KMS-11 (cell line): Measurements from ENCODE around the gene CLINT1.

Experiments used
- H2AFZ ChIP-seq: fragments of 200-600 bp; sonication (generic); 2 replicates; pipeline ENCODE4 v1.6.1; 2016; ENCODE audit warnings: antibody characterized with exemption, mixed run types, low read depth
- H3K27ac ChIP-seq: fragments of 200-600 bp; sonication (generic); 2 replicates; pipeline ENCODE4 v1.6.1; 2016; ENCODE audit warnings: mild to moderate bottlenecking, mixed run types
- H3K27me3 ChIP-seq: fragments of 200-600 bp; sonication (generic); 2 replicates; pipeline ENCODE4 v1.6.1; 2017; ENCODE audit warnings: mild to moderate bottlenecking, low read depth, mixed run types, moderate library complexity; ENCODE audit not compliant: insufficient read depth
- H3K36me3 ChIP-seq: fragments of 200-600 bp; sonication (generic); 2 replicates; pipeline ENCODE4 v1.6.1; 2017; ENCODE audit warnings: mild to moderate bottlenecking, mixed run types; ENCODE audit not compliant: insufficient read depth
- H3K4me1 ChIP-seq: fragments of 200-600 bp; sonication (generic); 2 replicates; pipeline ENCODE4 v1.6.1; 2016; ENCODE audit warnings: mild to moderate bottlenecking, low read depth, mixed run types; ENCODE audit not compliant: poor library complexity, severe bottlenecking
- H3K4me2 ChIP-seq: fragments of 200-600 bp; sonication (generic); 2 replicates; pipeline ENCODE4 v1.7.0; 2016; ENCODE audit warnings: mild to moderate bottlenecking, mixed run types
- H3K4me3 ChIP-seq: fragments of 200-600 bp; sonication (generic); IDR thresholded peaks from 2 replicates; pipeline ENCODE4 v1.6.1; 2017; ENCODE audit warnings: low read depth, low read length, mixed read lengths; ENCODE audit not compliant: insufficient read depth
- H3K79me2 ChIP-seq: fragments of 200-600 bp; sonication (generic); 2 replicates; pipeline ENCODE4 v1.6.1; 2016; ENCODE audit warnings: low read depth, mixed run types; ENCODE audit not compliant: insufficient read depth
- H3K9ac ChIP-seq: fragments of 200-600 bp; sonication (generic); 2 replicates; pipeline ENCODE4 v1.6.1; 2016; ENCODE audit warnings: mild to moderate bottlenecking, mixed run types
- H4K20me1 ChIP-seq: fragments of 200-600 bp; sonication (generic); 2 replicates; pipeline ENCODE4 v1.6.1; 2016; ENCODE audit warnings: mild to moderate bottlenecking, mixed run types; ENCODE audit not compliant: insufficient read depth
- TF ChIP-seq, protein P1 (sequence below): fragments of 200-600 bp; sonication (generic); conservative IDR thresholded peaks from 2 replicates; pipeline ENCODE4 v1.6.1; 2017; ENCODE audit warnings: low read depth, mild to moderate bottlenecking, antibody characterized with exemption, low read length, moderate library complexity, mixed read lengths

CLINT1 gene

DNA sequence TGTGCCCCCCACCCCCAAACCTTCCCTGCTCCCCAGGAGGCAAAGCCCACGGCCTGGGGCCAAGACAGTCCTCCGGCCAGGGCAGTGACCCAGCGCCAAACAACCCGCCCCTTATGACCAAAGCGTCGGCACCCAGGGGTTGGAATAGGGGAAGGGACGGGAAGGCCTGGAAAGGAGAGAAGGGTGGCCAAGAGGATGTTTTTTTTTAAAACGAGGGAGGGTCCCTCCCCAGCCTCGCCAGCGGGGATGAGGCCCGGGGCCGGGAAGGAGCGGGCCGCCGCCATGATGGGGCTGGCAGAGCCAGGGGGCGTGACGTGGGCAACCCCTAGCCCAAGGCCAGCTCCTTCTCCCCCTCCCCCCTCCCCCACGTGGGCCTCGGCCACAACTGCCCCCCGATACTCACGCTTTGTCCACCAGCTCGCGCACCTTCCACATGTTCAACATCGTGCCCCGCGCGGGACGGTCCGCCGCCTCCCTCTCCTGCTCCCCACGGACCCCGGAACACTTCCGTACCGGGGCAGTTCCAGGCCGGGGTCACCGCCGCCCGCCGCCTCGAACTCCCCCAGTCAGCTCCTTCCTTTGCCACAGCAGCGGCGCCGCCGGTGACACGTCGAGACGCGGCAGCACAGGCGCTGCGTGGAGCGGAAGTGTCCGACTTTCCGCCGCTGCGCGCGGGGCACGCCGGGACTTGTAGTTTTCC, at the start of gene CLINT1:
TSS of gene CLINT1 (minus strand) at position 619 of the 700 bp plus-strand sequence. CDS start at position 444, 175 bp downstream.
- peak within 1 kb of the TSS; percentile 30; the same call in 1 of the 2 replicates for H2AFZ ChIP-seq
- H3K4me2 ChIP-seq = peak within 1 kb of the TSS; percentile 93
- no peaks in the 10 kb centered on the region for H4K20me1 ChIP-seq
- H3K4me1 ChIP-seq = peaks cover 70% of the 10 kb centered on the region
- peaks cover 50% of the 10 kb centered on the region for H3K79me2 ChIP-seq
- no peak within 1 kb of the TSS for H3K4me3 ChIP-seq
- TF ChIP-seq, protein P1, sequence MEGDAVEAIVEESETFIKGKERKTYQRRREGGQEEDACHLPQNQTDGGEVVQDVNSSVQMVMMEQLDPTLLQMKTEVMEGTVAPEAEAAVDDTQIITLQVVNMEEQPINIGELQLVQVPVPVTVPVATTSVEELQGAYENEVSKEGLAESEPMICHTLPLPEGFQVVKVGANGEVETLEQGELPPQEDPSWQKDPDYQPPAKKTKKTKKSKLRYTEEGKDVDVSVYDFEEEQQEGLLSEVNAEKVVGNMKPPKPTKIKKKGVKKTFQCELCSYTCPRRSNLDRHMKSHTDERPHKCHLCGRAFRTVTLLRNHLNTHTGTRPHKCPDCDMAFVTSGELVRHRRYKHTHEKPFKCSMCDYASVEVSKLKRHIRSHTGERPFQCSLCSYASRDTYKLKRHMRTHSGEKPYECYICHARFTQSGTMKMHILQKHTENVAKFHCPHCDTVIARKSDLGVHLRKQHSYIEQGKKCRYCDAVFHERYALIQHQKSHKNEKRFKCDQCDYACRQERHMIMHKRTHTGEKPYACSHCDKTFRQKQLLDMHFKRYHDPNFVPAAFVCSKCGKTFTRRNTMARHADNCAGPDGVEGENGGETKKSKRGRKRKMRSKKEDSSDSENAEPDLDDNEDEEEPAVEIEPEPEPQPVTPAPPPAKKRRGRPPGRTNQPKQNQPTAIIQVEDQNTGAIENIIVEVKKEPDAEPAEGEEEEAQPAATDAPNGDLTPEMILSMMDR = no peak
- H3K27ac ChIP-seq = peak within 1 kb of the TSS; percentile 68
- H3K9ac ChIP-seq = peak within 1 kb of the TSS; percentile 69
- no peaks in the 10 kb centered on the region for H3K27me3 ChIP-seq
- H3K36me3 ChIP-seq = no peaks in the 10 kb centered on the region

GRCh38 chr5:157908459-157908858, 49.5 kb upstream of the CLINT1 start:
- Histone ChIP-seq H3K27ac (no peak overlapping the region), H3K4me1 (peaks cover 27% of the 10 kb centered on the region), H3K36me3 (no peaks in the 10 kb centered on the region), H2AFZ (no peak overlapping the region), H3K4me3 (no peak overlapping the region), H3K27me3 (no peaks in the 10 kb centered on the region), H4K20me1 (no peaks in the 10 kb centered on the region), H3K9ac (no peak overlapping the region), H3K79me2 (no peaks in the 10 kb centered on the region), H3K4me2 (no peak overlapping the region)
- TF ChIP-seq, protein P1 = no peak

GRCh38 chr5:157907479-157907878, 48.5 kb upstream of the CLINT1 start:
- H3K79me2 ChIP-seq = no peaks in the 10 kb centered on the region
- H3K27me3 ChIP-seq = no peaks in the 10 kb centered on the region
- H2AFZ ChIP-seq = no peak overlapping the region
- H3K9ac ChIP-seq = no peak overlapping the region
- H3K4me3 ChIP-seq = no peak overlapping the region
- no peaks in the 10 kb centered on the region for H4K20me1 ChIP-seq
- H3K4me1 ChIP-seq = peaks cover 17% of the 10 kb centered on the region
- no peak overlapping the region for H3K27ac ChIP-seq
- H3K4me2 ChIP-seq = no peak overlapping the region
- H3K36me3 ChIP-seq = no peaks in the 10 kb centered on the region
- TF ChIP-seq, protein P1 = no peak

GRCh38 chr5:157903117-157903450, 44.1 kb upstream of the CLINT1 start:
- H3K4me2 ChIP-seq = no peak overlapping the region
- H3K36me3 ChIP-seq = no peaks in the 10 kb centered on the region
- peaks cover 11% of the 10 kb centered on the region for H3K4me1 ChIP-seq
- no peaks in the 10 kb centered on the region for H3K27me3 ChIP-seq
- H3K79me2 ChIP-seq = no peaks in the 10 kb centered on the region
- H4K20me1 ChIP-seq = no peaks in the 10 kb centered on the region
- TF ChIP-seq, protein P1 = no peak
- no peak overlapping the region for H3K27ac ChIP-seq
- H3K9ac ChIP-seq = no peak overlapping the region
- no peak overlapping the region for H3K4me3 ChIP-seq
- H2AFZ ChIP-seq = no peak overlapping the region
